GF-D8 (cell line): ENCODE data around the gene CD244.
"Not testable (repeated sequence)": the region's sequence is repeated elsewhere in the genome, so short reads cannot be mapped to it uniquely, and the experiment has no call there.

ENCODE experiments used
- DNase-seq: peaks from one replicate; lab custom pipeline; 2025; lab: John Stamatoyannopoulos, UW

CD244 gene

GRCh38 chr1:160877221-160877620 lies 14.5 kb upstream of the CD244 start:
- no peak for DNase-seq

GRCh38 chr1:160876311-160876710 lies 13.6 kb upstream of the CD244 start:
- DNase-seq, result no peak

GRCh38 chr1:160875591-160875990 lies 12.9 kb upstream of the CD244 start:
- DNase-seq, result not testable (repeated sequence)

- DNase-seq, result no peak
These were observed 12.2 kb upstream of the CD244 start for GRCh38 chr1:160874935-160875334.

- DNase-seq, result peak; percentile 64
These were observed 5.5 kb upstream of the CD244 start for GRCh38 chr1:160868141-160868540.

GRCh38 chr1:160867651-160868050 lies 5.0 kb upstream of the CD244 start:
- peak; percentile 57 for DNase-seq

GRCh38 chr1:160866695-160867260 lies 4.1 kb upstream of the CD244 start:
- no peak for DNase-seq

- no peak for DNase-seq
These were observed 3.5 kb upstream of the CD244 start for GRCh38 chr1:160866001-160866694.

GRCh38 chr1:160865337-160865736 lies 2.6 kb upstream of the CD244 start:
- DNase-seq, result no peak

GRCh38 chr1:160864173-160864572 lies 1.5 kb upstream of the CD244 start:
- DNase-seq, result no peak

GRCh38 chr1:160863774-160864131 lies 1.1 kb upstream of the CD244 start:
- DNase-seq, result no peak

- DNase-seq, result no peak
These were observed 530 bp upstream of the CD244 start for GRCh38 chr1:160863061-160863773.

- no peak for DNase-seq
These were observed 1.7 kb downstream of the CD244 start for GRCh38 chr1:160860840-160861505.

GRCh38 chr1:160859166-160859565 lies 3.5 kb downstream of the CD244 start:
- peak; percentile 30 for DNase-seq

GRCh38 chr1:160858507-160858906 lies 4.2 kb downstream of the CD244 start:
- DNase-seq, result no peak

- DNase-seq, result no peak
These were observed 4.6 kb downstream of the CD244 start for GRCh38 chr1:160858097-160858496.

- DNase-seq, result no peak
These were observed 7.3 kb downstream of the CD244 start for GRCh38 chr1:160855181-160855981.

GRCh38 chr1:160853754-160854153 lies 8.9 kb downstream of the CD244 start:
- DNase-seq, result no peak

GRCh38 chr1:160853014-160853413 lies 9.7 kb downstream of the CD244 start:
- DNase-seq, result no peak

GRCh38 chr1:160850993-160851392 lies 11.7 kb downstream of the CD244 start:
- no peak for DNase-seq

GRCh38 chr1:160850541-160850940 lies 12.1 kb downstream of the CD244 start:
- no peak for DNase-seq

- DNase-seq, result no peak
These were observed 16.4 kb downstream of the CD244 start for GRCh38 chr1:160846281-160846680.
